Panc1 (cell line): Measurements from ENCODE around the gene ALKBH2. TPM values are rescaled to one million over a fixed set of nuclear protein-coding genes. Genes with fewer than 3 reads are reported as not detected.

Experiments used
- ATAC-seq: fragments of 200-7000 bp; cut with Tn5 transposase; 2 replicates; pipeline ENCODE4 v1.9.1; 2020; ENCODE audit warnings: mild to moderate bottlenecking, moderate library complexity
- BruUV-seq: library from RNA; stranded (reverse); fragments of 400-500 nt; replicated peaks from 2 replicates; lab custom pipeline; 2021; lab: Mats Ljungman, UMichigan
- CTCF ChIA-PET: fragments of 300-600 bp; sonication (Branson Sonifier 250); formaldehyde crosslinking; loops from one replicate; lab custom pipeline; 2022; ENCODE audit warnings: antibody characterized with exemption; lab: Charles Lee
- POLR2A ChIA-PET: fragments of 300-600 bp; sonication (Branson Sonifier 250); formaldehyde crosslinking; loops from one replicate; lab custom pipeline; 2022; ENCODE audit warnings: antibody characterized with exemption; lab: Charles Lee
- DNase-seq: peaks from one replicate; pipeline ENCODE4 v3.0.0-alpha.2; 2010; ENCODE audit warnings: low read depth, low spot score
- H3K27ac ChIP-seq: 2 replicates; pipeline ENCODE4 v1.5.1; 2011; ENCODE audit warnings: mild to moderate bottlenecking, low read length, inconsistent platforms
- H3K27me3 ChIP-seq: fragments of 200-500 bp; sonication (Bioruptor generic); 2 replicates; pipeline ENCODE4 v1.6.0; 2014; ENCODE audit warnings: low read length, inconsistent platforms; ENCODE audit not compliant: control insufficient read depth, insufficient read depth
- H3K36me3 ChIP-seq: fragments of 200-500 bp; sonication (Bioruptor generic); 2 replicates; pipeline ENCODE4 v1.5.1; 2014; ENCODE audit warnings: inconsistent platforms, mild to moderate bottlenecking, low read length, moderate library complexity; ENCODE audit not compliant: control insufficient read depth, insufficient read depth
- H3K4me1 ChIP-seq: 2 replicates; pipeline ENCODE4 v1.5.1; 2011; ENCODE audit warnings: inconsistent platforms, mild to moderate bottlenecking, low read length, moderate library complexity; ENCODE audit not compliant: control insufficient read depth, insufficient read depth
- H3K4me3 ChIP-seq, 2 experiments: 2 replicates each; pipeline ENCODE4 v1.5.1; 2011 to 2012; ENCODE audit warnings: low read depth in 2 of 2, low read length in 2 of 2, mild to moderate bottlenecking in 2 of 2, inconsistent platforms in 1 of 2, moderate library complexity in 1 of 2
- H3K9me3 ChIP-seq: fragments of 200-500 bp; sonication (Bioruptor generic); 2 replicates; pipeline ENCODE4 v1.5.1; 2014; ENCODE audit warnings: low read depth, mild to moderate bottlenecking, inconsistent platforms, low read length, moderate library complexity; ENCODE audit not compliant: control insufficient read depth, insufficient read depth
- POLR2AphosphoS5 ChIP-seq: IDR thresholded peaks from 2 replicates; pipeline ENCODE4 v1.6.1; 2012; ENCODE audit warnings: mild to moderate bottlenecking, low read depth, low read length, moderate library complexity
- SIN3A ChIP-seq: IDR thresholded peaks from 2 replicates; pipeline ENCODE4 v1.6.1; 2012; ENCODE audit warnings: low read depth, mild to moderate bottlenecking, low read length, moderate library complexity, borderline replicate concordance; ENCODE audit not compliant: insufficient read depth
- TCF7L2 ChIP-seq: IDR thresholded peaks from 2 replicates; pipeline ENCODE4 v1.6.1; 2011; ENCODE audit warnings: mild to moderate bottlenecking, low read depth, low read length, inconsistent platforms
- in situ Hi-C: cut with HindIII; loops from 2 replicates; pipeline ENCODE4 v1.10.0; 2016; ENCODE audit warnings: low sequenced_read_pairs, low pct_unique_long_range_greater_than_20kb
- intact Hi-C: fragments of 100-400 bp; cut with micrococcal nuclease; formaldehyde crosslinking; loops from one replicate; pipeline ENCODE4 v1.10.0; 2022; ENCODE audit not compliant: unreplicated experiment
- total RNA-seq: library from RNA; stranded (reverse); gene quantifications from one replicate; pipeline ENCODE4 v1.2.1, GENCODE V29; 2021; ENCODE audit not compliant: unreplicated experiment
- TF ChIP-seq, protein P1 (sequence below), 2 experiments: IDR thresholded peaks; 2 replicates each; pipeline ENCODE4 v1.6.1; 2011 to 2012; ENCODE audit warnings: low read depth in 2 of 2, control low read depth in 1 of 2, low read length in 1 of 2, mild to moderate bottlenecking in 1 of 2, moderate library complexity in 1 of 2; ENCODE audit not compliant: insufficient read depth in 1 of 2
- TF ChIP-seq, protein P2 (sequence below): fragments of 450-650 bp; IDR thresholded peaks from 2 replicates; pipeline ENCODE4 v1.5.1; 2017; ENCODE audit warnings: mild to moderate bottlenecking

ALKBH2 gene
- total RNA-seq, 1 experiment from 2014 or later, result 41.6 TPM

DNA sequence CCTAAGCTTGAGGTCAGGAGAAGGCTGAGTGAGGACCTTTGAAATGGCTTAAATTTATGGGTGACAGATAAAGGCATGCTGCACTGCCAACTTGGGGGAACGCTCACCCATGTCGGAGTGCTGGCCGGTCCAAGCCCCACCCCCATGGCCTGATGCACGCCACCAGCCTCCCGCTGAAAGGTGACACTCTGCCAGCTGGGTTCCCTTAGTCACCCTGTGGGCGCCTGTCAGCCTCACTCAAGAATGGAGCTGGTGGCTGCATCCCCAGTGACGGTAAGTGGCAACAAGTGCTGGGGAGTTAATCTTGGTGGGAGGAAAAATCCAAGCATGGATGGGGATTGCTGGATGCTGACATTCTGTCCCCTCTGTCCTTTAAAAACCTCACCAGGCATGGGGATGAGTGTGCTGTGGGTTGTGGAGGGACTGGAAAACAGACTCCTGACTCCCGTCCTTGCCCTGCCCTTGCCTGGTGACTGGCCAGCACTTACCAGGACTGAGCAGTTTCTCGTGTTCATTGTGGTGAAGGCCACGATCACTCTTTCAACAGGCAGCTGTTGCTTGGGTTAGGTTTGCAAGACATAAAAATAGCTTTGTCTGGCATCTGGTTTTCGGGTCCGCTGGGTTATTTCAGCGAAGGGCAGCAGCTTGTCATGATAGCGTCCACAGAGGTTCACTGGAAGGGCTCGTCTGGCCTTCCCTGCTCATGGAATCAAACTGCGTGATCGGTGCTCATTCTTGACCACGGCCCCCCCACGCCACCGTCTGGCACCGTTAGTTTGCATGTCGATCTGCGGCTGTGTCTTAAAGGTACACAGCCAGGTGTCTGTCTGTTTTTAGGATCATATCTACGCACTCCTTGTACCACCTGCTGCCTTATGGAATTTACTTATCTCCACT is 38.1 kb upstream of the ALKBH2 start:
- TF ChIP-seq, protein P1, sequence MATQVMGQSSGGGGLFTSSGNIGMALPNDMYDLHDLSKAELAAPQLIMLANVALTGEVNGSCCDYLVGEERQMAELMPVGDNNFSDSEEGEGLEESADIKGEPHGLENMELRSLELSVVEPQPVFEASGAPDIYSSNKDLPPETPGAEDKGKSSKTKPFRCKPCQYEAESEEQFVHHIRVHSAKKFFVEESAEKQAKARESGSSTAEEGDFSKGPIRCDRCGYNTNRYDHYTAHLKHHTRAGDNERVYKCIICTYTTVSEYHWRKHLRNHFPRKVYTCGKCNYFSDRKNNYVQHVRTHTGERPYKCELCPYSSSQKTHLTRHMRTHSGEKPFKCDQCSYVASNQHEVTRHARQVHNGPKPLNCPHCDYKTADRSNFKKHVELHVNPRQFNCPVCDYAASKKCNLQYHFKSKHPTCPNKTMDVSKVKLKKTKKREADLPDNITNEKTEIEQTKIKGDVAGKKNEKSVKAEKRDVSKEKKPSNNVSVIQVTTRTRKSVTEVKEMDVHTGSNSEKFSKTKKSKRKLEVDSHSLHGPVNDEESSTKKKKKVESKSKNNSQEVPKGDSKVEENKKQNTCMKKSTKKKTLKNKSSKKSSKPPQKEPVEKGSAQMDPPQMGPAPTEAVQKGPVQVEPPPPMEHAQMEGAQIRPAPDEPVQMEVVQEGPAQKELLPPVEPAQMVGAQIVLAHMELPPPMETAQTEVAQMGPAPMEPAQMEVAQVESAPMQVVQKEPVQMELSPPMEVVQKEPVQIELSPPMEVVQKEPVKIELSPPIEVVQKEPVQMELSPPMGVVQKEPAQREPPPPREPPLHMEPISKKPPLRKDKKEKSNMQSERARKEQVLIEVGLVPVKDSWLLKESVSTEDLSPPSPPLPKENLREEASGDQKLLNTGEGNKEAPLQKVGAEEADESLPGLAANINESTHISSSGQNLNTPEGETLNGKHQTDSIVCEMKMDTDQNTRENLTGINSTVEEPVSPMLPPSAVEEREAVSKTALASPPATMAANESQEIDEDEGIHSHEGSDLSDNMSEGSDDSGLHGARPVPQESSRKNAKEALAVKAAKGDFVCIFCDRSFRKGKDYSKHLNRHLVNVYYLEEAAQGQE (IDR thresholded peaks at IDR 0.05; ENCODE audit: insufficient read depth in 1 of 2, low read depth in 2 of 2, low read length in 1 of 2), result no peak
- TF ChIP-seq TCF7L2 (no peak), POLR2AphosphoS5 (no peak), SIN3A (no peak)
- TF ChIP-seq, protein P2, sequence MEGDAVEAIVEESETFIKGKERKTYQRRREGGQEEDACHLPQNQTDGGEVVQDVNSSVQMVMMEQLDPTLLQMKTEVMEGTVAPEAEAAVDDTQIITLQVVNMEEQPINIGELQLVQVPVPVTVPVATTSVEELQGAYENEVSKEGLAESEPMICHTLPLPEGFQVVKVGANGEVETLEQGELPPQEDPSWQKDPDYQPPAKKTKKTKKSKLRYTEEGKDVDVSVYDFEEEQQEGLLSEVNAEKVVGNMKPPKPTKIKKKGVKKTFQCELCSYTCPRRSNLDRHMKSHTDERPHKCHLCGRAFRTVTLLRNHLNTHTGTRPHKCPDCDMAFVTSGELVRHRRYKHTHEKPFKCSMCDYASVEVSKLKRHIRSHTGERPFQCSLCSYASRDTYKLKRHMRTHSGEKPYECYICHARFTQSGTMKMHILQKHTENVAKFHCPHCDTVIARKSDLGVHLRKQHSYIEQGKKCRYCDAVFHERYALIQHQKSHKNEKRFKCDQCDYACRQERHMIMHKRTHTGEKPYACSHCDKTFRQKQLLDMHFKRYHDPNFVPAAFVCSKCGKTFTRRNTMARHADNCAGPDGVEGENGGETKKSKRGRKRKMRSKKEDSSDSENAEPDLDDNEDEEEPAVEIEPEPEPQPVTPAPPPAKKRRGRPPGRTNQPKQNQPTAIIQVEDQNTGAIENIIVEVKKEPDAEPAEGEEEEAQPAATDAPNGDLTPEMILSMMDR, result no peak
- ChIA-PET CTCF (interaction anchor here (0.6 to 0.7 kb wide), 2 partner anchors 19 to 61 kb away, joined by 5 read pairs; no protein-coding TSS in a partner anchor), POLR2A (no interaction called here)
- in situ Hi-C loops, result no loop called here
- Histone ChIP-seq H3K27ac (no peak overlapping the region), H3K27me3 (no peaks in the 10 kb centered on the region), H3K4me1 (peaks cover 4% of the 10 kb centered on the region; the same call in 1 of the 2 replicates), H3K4me3 (no peak overlapping the region), H3K9me3 (no peaks in the 10 kb centered on the region), H3K36me3 (no peaks in the 10 kb centered on the region)
- DNase-seq (no peak), ATAC-seq (peak; percentile 57)
- no TSS peak for BruUV-seq
- intact Hi-C loops, result no loop called here

DNA sequence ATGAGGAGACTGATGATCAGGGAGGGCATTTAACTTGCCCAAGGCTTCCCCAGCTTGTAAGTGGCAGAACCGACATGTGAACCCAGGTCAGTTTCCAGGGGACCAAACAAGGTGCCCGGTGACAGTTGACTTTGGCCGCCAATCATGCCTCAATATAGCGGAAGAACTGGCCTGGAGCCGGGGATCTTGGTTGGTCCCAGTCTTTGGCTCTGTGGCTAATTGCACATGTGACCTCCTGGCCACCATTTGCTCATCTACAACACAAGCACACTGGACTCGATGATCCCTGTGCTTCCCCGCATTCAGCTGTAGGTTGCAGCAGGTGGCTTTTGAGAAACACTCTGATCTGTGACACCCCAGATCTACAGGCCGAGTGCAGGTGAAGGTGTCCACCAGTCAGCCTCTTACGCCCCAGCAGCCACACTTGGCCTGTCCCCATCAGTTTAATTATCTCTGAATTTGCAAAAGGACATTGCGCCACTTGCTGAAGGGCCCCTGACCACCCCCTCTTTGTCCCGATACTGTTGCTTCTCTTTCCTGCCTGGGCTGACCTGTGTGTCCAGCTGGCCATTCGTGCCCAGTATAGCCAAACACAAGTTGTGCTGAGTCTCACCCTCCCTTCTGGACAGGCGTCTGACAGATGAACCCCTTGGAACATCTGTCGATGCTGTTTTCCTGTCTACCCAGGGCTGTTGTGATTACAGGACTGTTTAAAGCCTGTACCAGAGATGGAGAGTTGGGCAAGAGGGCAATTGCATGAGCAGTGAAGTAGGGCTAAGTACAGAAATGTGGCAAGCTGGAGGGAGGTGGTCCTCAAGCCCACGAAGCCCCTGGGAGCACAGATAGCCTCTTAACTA is 37.3 kb upstream of the ALKBH2 start:
- in situ Hi-C loops (no loop called here), intact Hi-C loops (no loop called here)
- DNase-seq (no peak), ATAC-seq (0 out of 2 replicates have a peak, but pooled peaks have one; percentile 22)
- BruUV-seq, result no TSS peak
- no peak overlapping the region for H3K27ac ChIP-seq
- no peaks in the 10 kb centered on the region for H3K27me3 ChIP-seq
- no peaks in the 10 kb centered on the region for H3K36me3 ChIP-seq
- no peaks in the 10 kb centered on the region for H3K9me3 ChIP-seq
- ChIA-PET CTCF (interaction anchor here (0.6 kb wide), 1 partner anchor 18 kb away, joined by 5 read pairs; no protein-coding TSS in a partner anchor), POLR2A (no interaction called here)
- H3K4me3 ChIP-seq, result no peak overlapping the region
- peaks cover 4% of the 10 kb centered on the region; the same call in 1 of the 2 replicates for H3K4me1 ChIP-seq
- TF ChIP-seq, protein P1 (IDR thresholded peaks at IDR 0.05; ENCODE audit: insufficient read depth in 1 of 2, low read depth in 2 of 2, low read length in 1 of 2), result no peak
- TF ChIP-seq, protein P2, result no peak
- TF ChIP-seq TCF7L2 (no peak), POLR2AphosphoS5 (no peak), SIN3A (no peak)
